Heart right ventricle (tissue), 16 donors: ENCODE measurements around the gene SYT6. TPM values are rescaled to one million over a fixed set of nuclear protein-coding genes. Genes with fewer than 3 reads are reported as not detected.

ENCODE experiments used
- ATAC-seq, 8 donors: fragments of 200-7000 bp; cut with Tn5 transposase; one replicate each; pipeline ENCODE4 v1.9.1; 2020; ENCODE audit warnings: mild to moderate bottlenecking in 8 of 8, moderate library complexity in 8 of 8, moderate number of reproducible peaks in 1 of 8
- DNase-seq, 2 donors: peaks; one replicate each; pipeline ENCODE4 v3.0.0-alpha.2; 2020
- H3K27ac ChIP-seq, 10 donors: fragments of 200-600 bp; sonication (generic) in 2 of 10; one replicate each; pipeline versions ENCODE4 v1.5.0 to v1.8.0; 2020 to 2022; ENCODE audit warnings: mild to moderate bottlenecking in 3 of 10
- H3K27me3 ChIP-seq, 7 donors: fragments of 200-600 bp; one replicate each; pipeline ENCODE4 v1.8.0; 2021 to 2022; ENCODE audit warnings: mild to moderate bottlenecking in 2 of 7
- H3K36me3 ChIP-seq, 9 donors: fragments of 200-600 bp; sonication (generic) in 1 of 9; one replicate each; pipeline versions ENCODE4 v1.5.0 to v1.8.0; 2020 to 2022; ENCODE audit warnings: mild to moderate bottlenecking in 2 of 9
- H3K4me1 ChIP-seq, 9 donors: fragments of 200-600 bp; sonication (generic) in 1 of 9; one replicate each; pipeline versions ENCODE4 v1.5.0 to v1.8.0; 2020 to 2022; ENCODE audit warnings: mild to moderate bottlenecking in 4 of 9
- H3K4me3 ChIP-seq, 10 donors: fragments of 200-600 bp; sonication (generic) in 2 of 10; one replicate each; pipeline versions ENCODE4 v1.5.0 to v1.8.0; 2020 to 2022; ENCODE audit warnings: mild to moderate bottlenecking in 7 of 10, moderate library complexity in 2 of 10
- H3K9me3 ChIP-seq, 11 donors: fragments of 200-600 bp in 10 of 11; sonication (generic) in 2 of 11; one replicate each; pipeline versions ENCODE4 v1.5.0 to v1.8.0; 2013 to 2022; ENCODE audit warnings: mild to moderate bottlenecking in 2 of 11, control low read depth in 1 of 11, moderate library complexity in 1 of 11
- WGBS, 2 donors: extraction: QIAGEN DNeasy Blood & Tissue Kit; methylation state at CpG; one replicate each; pipeline ENCODE4 v1.1.7; 2013; ENCODE audit warnings: inconsistent platforms in 1 of 2; 5-methylcytosine and 5-hydroxymethylcytosine counted together
- intact Hi-C, 10 donors: fragments of 100-400 bp; cut with DNase I; formaldehyde crosslinking; loops; one replicate each; pipeline versions ENCODE4 v1.11.1 to v1.14.2; 2022
- polyA plus RNA-seq, 2 donors: library from polyadenylated mRNA; stranded (reverse); fragments of 200-250 nt; gene quantifications; one replicate each; pipeline ENCODE4 v1.2.3, GENCODE V29; 2013
- total RNA-seq, 10 donors: library from RNA; stranded (reverse); fragmentation: NEBNext Ultra II Directional in 3 of 10; extraction: Animal tissue kit (Norgen Biotek cat#: 25700) in 3 of 10; gene quantifications; one replicate each; pipeline versions ENCODE4 v1.2.1 to v1.2.4, GENCODE V29; 2021 to 2023
- TF ChIP-seq, protein P1 (sequence below), 9 donors: fragments of 200-600 bp; sonication (generic) in 2 of 9; IDR thresholded peaks; one replicate each; pipeline versions ENCODE4 v1.5.0 to v1.8.0; 2021 to 2022; ENCODE audit warnings: antibody characterized with exemption in 9 of 9, mild to moderate bottlenecking in 5 of 9, moderate library complexity in 1 of 9
- donor health status: Arrhythmogenic right ventricular cardiomyopathy.
- donor health status: ischemic (EF 13 %, LVEDD 7.1; RV severe dilation, severe dysfunction).
- donor health status: healthy with polysubstance abuse.
- donor health status: DM: no; HTN: yes; CAD: no.
- donor health status: DM: no; HTN: no; CAD: no.
- donor health status: ischemic (EF 25% LVEDD 6.9; RV normal size, moderate dysfunction).
- donor health status: ischemic (EF 25% LVEDD 5.7; RV mildly dilated, moderate dysfunction).
- donor health status: healthy.
- donor health status: DM: yes; HTN: yes; CAD: no.
- donor health status: Ischemic cardiomyopathy.
- donor health status: ischemic (EF 35%, LVEDD 5.7; RV mildly dilated, moderate dysfunction).
- donor health status: nonischemic (EF 11% LVEDD 7.7; RV severe dilation, severe dysfunction).
- donor health status: DM: yes; HTN: yes; CAD: no.
- donor health status: PGD.
- donor health status: ischemic (EF 29% LVEDD 5.4; RV normal size, mild dysfunction).
- donor health status: nonischemic (EF 23%, LVEDD 6.1; RV moderate dilation, normal function).

The SYT6 gene
- total and polyA plus RNA-seq, 12 donors, result 0.21 TPM; not detected in 11

DNA sequence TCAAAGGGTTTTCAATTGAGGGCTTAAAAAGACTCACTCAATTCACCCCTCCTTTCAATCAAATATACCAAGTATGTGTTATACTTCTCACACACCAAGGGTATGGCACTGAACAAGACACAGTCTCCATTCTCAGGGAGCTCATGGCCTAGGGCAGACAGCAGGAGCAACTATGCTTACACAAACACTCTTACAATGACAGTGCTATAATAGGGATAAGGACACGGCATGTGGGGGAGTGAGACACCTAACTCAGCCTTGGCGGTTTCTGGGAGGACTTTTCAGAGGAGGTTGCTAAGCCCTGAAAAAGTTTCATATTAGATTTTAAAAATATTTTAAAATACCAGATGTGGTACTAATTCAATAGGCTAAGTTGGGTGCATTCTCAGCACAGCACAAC lies 22.7 kb upstream of the SYT6 start:
- Histone ChIP-seq H3K4me3 (no peak overlapping the region), H3K27ac (no peak overlapping the region), H3K27me3 (peaks cover 0 to 11% (median 5%) of the 10 kb centered on the region in 7 donors), H3K4me1 (no peaks in the 10 kb centered on the region), H3K9me3 (peaks cover 0 to 4% (median 0%) of the 10 kb centered on the region in 11 donors), H3K36me3 (no peaks in the 10 kb centered on the region)
- DNase-seq, result no peak
- TF ChIP-seq, protein P1, sequence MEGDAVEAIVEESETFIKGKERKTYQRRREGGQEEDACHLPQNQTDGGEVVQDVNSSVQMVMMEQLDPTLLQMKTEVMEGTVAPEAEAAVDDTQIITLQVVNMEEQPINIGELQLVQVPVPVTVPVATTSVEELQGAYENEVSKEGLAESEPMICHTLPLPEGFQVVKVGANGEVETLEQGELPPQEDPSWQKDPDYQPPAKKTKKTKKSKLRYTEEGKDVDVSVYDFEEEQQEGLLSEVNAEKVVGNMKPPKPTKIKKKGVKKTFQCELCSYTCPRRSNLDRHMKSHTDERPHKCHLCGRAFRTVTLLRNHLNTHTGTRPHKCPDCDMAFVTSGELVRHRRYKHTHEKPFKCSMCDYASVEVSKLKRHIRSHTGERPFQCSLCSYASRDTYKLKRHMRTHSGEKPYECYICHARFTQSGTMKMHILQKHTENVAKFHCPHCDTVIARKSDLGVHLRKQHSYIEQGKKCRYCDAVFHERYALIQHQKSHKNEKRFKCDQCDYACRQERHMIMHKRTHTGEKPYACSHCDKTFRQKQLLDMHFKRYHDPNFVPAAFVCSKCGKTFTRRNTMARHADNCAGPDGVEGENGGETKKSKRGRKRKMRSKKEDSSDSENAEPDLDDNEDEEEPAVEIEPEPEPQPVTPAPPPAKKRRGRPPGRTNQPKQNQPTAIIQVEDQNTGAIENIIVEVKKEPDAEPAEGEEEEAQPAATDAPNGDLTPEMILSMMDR (IDR thresholded peaks at IDR 0.05), result no peak
- ATAC-seq, result no peak
- intact Hi-C loops, result no loop called here
- 85 to 88% methylated on average over 2 of the region's 2 CpGs for WGBS, 2 donors

DNA sequence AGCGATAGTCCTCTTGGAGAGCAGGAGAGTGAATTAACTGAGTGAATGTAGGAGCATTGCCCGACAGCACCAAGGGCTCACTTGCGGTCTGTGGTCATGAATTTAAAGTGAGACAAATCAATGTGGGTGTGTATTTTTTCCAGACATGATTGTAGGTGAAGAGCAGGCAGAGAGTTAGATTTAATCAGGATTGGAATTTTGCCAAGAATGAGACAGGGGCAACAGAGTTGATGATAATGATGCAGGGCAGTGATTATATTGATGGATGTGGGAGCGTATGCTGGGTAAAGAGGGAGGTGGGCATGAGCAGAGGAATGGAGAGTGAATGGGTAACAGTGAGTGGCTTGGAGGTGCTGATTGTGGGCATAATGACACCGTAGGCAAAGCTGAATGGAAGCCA lies 20.0 kb upstream of the SYT6 start:
- Histone ChIP-seq H3K4me1 (no peaks in the 10 kb centered on the region), H3K27me3 (peaks cover 0 to 15% (median 0%) of the 10 kb centered on the region in 7 donors), H3K9me3 (peaks cover 0 to 4% (median 0%) of the 10 kb centered on the region in 11 donors), H3K4me3 (no peak overlapping the region), H3K36me3 (no peaks in the 10 kb centered on the region), H3K27ac (no peak overlapping the region)
- no peak for ATAC-seq
- no peak for DNase-seq
- TF ChIP-seq, protein P1 (IDR thresholded peaks at IDR 0.05), result no peak
- WGBS, 2 donors, result 77 to 87% methylated on average over 5 of the region's 5 CpGs
- intact Hi-C loops, result no loop called here

GRCh38 chr1:114169509-114169908 lies 15.8 kb upstream of the SYT6 start:
- DNase-seq, result no peak
- WGBS, 2 donors, result 79 to 80% methylated on average over 3 of the region's 3 CpGs
- no peak for ATAC-seq
- TF ChIP-seq, protein P1 (IDR thresholded peaks at IDR 0.05), result no peak
- Histone ChIP-seq H3K27me3 (peaks cover 0 to 15% (median 5%) of the 10 kb centered on the region in 7 donors), H3K36me3 (no peaks in the 10 kb centered on the region), H3K4me3 (no peak overlapping the region), H3K27ac (no peak overlapping the region), H3K9me3 (peaks cover 0 to 4% (median 0%) of the 10 kb centered on the region in 11 donors), H3K4me1 (no peaks in the 10 kb centered on the region)
- intact Hi-C loops, result no loop called here

DNA sequence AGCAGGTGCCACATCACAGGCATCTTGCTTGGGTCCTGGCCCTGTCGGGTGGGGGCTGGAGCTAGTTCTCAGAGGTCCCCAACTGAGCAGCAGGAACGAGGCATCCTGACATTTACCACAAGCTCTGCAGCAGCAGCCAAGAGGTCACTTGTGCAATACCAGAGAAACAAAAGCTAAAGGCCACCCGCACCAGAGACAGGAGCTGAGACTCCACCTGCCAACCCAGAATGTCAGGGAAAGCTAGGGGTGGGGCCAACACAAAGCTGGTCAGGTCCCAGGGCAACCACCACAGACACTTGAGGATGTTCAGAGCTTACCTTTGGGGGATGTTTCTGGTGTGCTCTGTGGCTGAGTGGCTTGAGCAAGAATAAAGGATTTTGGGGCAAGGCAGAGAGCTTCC lies 13.6 kb upstream of the SYT6 start:
- peaks cover 0 to 23% (median 6%) of the 10 kb centered on the region in 7 donors for H3K27me3 ChIP-seq
- H3K4me3 ChIP-seq, result no peak overlapping the region

More for the DNA sequence above, 13.6 kb upstream of the SYT6 start:
- ATAC-seq (no peak), DNase-seq (no peak)
- 72 to 75% methylated on average over 3 of the region's 3 CpGs for WGBS, 2 donors
- intact Hi-C loops, result no loop called here
- H3K36me3 ChIP-seq, result no peaks in the 10 kb centered on the region
- no peaks in the 10 kb centered on the region for H3K4me1 ChIP-seq
- no peak overlapping the region for H3K27ac ChIP-seq
- peaks cover 0 to under 1% (median 0%) of the 10 kb centered on the region in 11 donors for H3K9me3 ChIP-seq
- TF ChIP-seq, protein P1 (IDR thresholded peaks at IDR 0.05), result no peak
